ENCODE results near the gene ZNF521.
"Not testable (repeated sequence)": the region's sequence is repeated elsewhere in the genome, so short reads cannot be mapped to it uniquely, and the experiment has no call there.

The ZNF521 gene

GRCh38 chr18:25039781-25040180 is 312.2 kb downstream of the ZNF521 start:
- no peak for TF ChIP-seq CTCF (IDR thresholded peaks at IDR 0.05; ENCODE audit: low read depth, low read length)
- no peak overlapping the region for H3K4me3 ChIP-seq (ENCODE audit: low read depth, low read length)

GRCh38 chr18:25038261-25038660 is 313.7 kb downstream of the ZNF521 start:
- H3K4me3 ChIP-seq (ENCODE audit: low read depth, low read length) = no peak overlapping the region
- no peak for TF ChIP-seq CTCF (IDR thresholded peaks at IDR 0.05; ENCODE audit: low read depth, low read length)

- TF ChIP-seq CTCF (IDR thresholded peaks at IDR 0.05; ENCODE audit: low read depth, low read length) = no peak
- no peak overlapping the region for H3K4me3 ChIP-seq (ENCODE audit: low read depth, low read length)
Measured at GRCh38 chr18:25033747-25034471, 318.1 kb downstream of the ZNF521 start.

GRCh38 chr18:25033175-25033574 is 318.8 kb downstream of the ZNF521 start:
- not testable (repeated sequence) for H3K4me3 ChIP-seq (ENCODE audit: low read depth, low read length)

- no peak overlapping the region for H3K4me3 ChIP-seq (ENCODE audit: low read depth, low read length)
- TF ChIP-seq CTCF (IDR thresholded peaks at IDR 0.05; ENCODE audit: low read depth, low read length) = no peak
Measured at GRCh38 chr18:25029802-25030201, 322.2 kb downstream of the ZNF521 start.

- no peak for TF ChIP-seq CTCF (IDR thresholded peaks at IDR 0.05; ENCODE audit: low read depth, low read length)
- no peak overlapping the region for H3K4me3 ChIP-seq (ENCODE audit: low read depth, low read length)
Measured at GRCh38 chr18:25019931-25020330, 332.0 kb downstream of the ZNF521 start.

GRCh38 chr18:25019086-25019860 is 332.7 kb downstream of the ZNF521 start:
- no peak overlapping the region for H3K4me3 ChIP-seq (ENCODE audit: low read depth, low read length)
- no peak for TF ChIP-seq CTCF (IDR thresholded peaks at IDR 0.05; ENCODE audit: low read depth, low read length)
